HepG2 (cell line): Measurements from ENCODE around the gene JUND. TPM values are rescaled to one million over a fixed set of nuclear protein-coding genes. Genes with fewer than 3 reads are reported as not detected.

Experiments used
- ATF7-NPFF ChIP-seq: sonication (generic); formaldehyde crosslinking; IDR thresholded peaks from 2 replicates; pipeline ENCODE4 v1.8.1; 2023; ENCODE audit warnings: mild to moderate bottlenecking, low read depth, missing genetic modification reagents, moderate library complexity
- ATM ChIP-seq: fragments of 450-650 bp; IDR thresholded peaks from 2 replicates; pipeline ENCODE4 v1.7.1; 2017; ENCODE audit warnings: mild to moderate bottlenecking, borderline replicate concordance
- CBX1 ChIP-seq: IDR thresholded peaks from one replicate; pipeline ENCODE4 v1.6.1; 2016; ENCODE audit warnings: antibody characterized with exemption, low read depth
- CEBPG ChIP-seq: IDR thresholded peaks from 2 replicates; pipeline ENCODE4 v1.6.1; 2016
- HES4 ChIP-seq: sonication (generic); formaldehyde crosslinking; IDR thresholded peaks from 2 replicates; pipeline ENCODE4 v1.9.0; 2021; ENCODE audit warnings: mild to moderate bottlenecking, missing genetic modification reagents, borderline replicate concordance
- JARID2 ChIP-seq: sonication (generic); formaldehyde crosslinking; IDR thresholded peaks from 2 replicates; pipeline ENCODE4 v1.8.1; 2023; ENCODE audit warnings: missing genetic modification reagents, inconsistent platforms; ENCODE audit not compliant: insufficient replicate concordance
- JUN ChIP-seq: sonication (generic); formaldehyde crosslinking; IDR thresholded peaks from 2 replicates; pipeline ENCODE4 v1.4.0; 2020; ENCODE audit warnings: mild to moderate bottlenecking, missing genetic modification reagents
- KLF12 ChIP-seq: sonication (generic); formaldehyde crosslinking; IDR thresholded peaks from 2 replicates; pipeline ENCODE4 v1.4.0; 2020; ENCODE audit warnings: missing genetic modification reagents, borderline replicate concordance
- SIN3B ChIP-seq: fragments of 150-350 bp; IDR thresholded peaks from 2 replicates; pipeline ENCODE4 v1.6.1; 2014; ENCODE audit warnings: low read length
- ZNF274 ChIP-seq: sonication (generic); formaldehyde crosslinking; IDR thresholded peaks from 2 replicates; pipeline ENCODE4 v1.5.1; 2020; ENCODE audit warnings: mild to moderate bottlenecking, missing genetic modification reagents
- ZNF282 ChIP-seq: fragments of 450-650 bp; IDR thresholded peaks from 2 replicates; pipeline ENCODE4 v1.6.1; 2018; ENCODE audit not compliant: partially characterized antibody
- ZNF354B ChIP-seq: sonication (generic); formaldehyde crosslinking; IDR thresholded peaks from 2 replicates; pipeline ENCODE4 v1.8.0; 2022; ENCODE audit warnings: mild to moderate bottlenecking, missing genetic modification reagents
- ZNF570 ChIP-seq: sonication (generic); formaldehyde crosslinking; IDR thresholded peaks from 2 replicates; pipeline ENCODE4 v1.4.0; 2020; ENCODE audit warnings: mild to moderate bottlenecking, missing genetic modification reagents, borderline replicate concordance
- polyA plus RNA-seq, 8 experiments: library from polyadenylated mRNA; depleted of rRNA in 3 of 8; stranded (reverse) in 7 of 8; unstranded in 1 of 8; fragments of >200 nt; fragmentation: Illumina TruSeq in 4 of 8; extraction: Trizol in 4 of 8; gene quantifications; 2 replicates each; pipeline versions ENCODE4 v1.2.1 to v1.2.3, GENCODE V29; 2011 to 2016; ENCODE audit warnings: low read depth in 4 of 8, missing spikeins in 1 of 8, mixed read lengths in 1 of 8; ENCODE audit not compliant: insufficient read depth in 1 of 8
- total RNA-seq, 5 experiments: library from RNA; depleted of rRNA; stranded (reverse); fragments of >200 nt; fragmentation: Illumina TruSeq; extraction: Trizol; gene quantifications; 2 replicates each; pipeline ENCODE4 v1.2.3, GENCODE V29; 2016; ENCODE audit warnings: low read depth in 1 of 5
- TF ChIP-seq, protein P1 (sequence below): sonication (generic); formaldehyde crosslinking; IDR thresholded peaks from 2 replicates; pipeline ENCODE4 v1.8.1; 2023; ENCODE audit warnings: missing genetic modification reagents, mild to moderate bottlenecking, borderline replicate concordance
- TF ChIP-seq, protein P2 (sequence below): sonication (generic); formaldehyde crosslinking; IDR thresholded peaks from 2 replicates; pipeline ENCODE4 v1.4.0; 2020; ENCODE audit warnings: missing genetic modification reagents, borderline replicate concordance
- TF ChIP-seq, protein P3 (sequence below): sonication (generic); formaldehyde crosslinking; IDR thresholded peaks from 2 replicates; pipeline ENCODE4 v1.8.1; 2023; ENCODE audit warnings: mild to moderate bottlenecking, missing genetic modification reagents
- TF ChIP-seq, protein P4 (sequence below): sonication (generic); formaldehyde crosslinking; IDR thresholded peaks from 2 replicates; pipeline ENCODE4 v1.8.1; 2023; ENCODE audit warnings: mild to moderate bottlenecking, missing genetic modification reagents
- TF ChIP-seq, protein P5 (sequence below): sonication (generic); formaldehyde crosslinking; IDR thresholded peaks from 2 replicates; pipeline ENCODE4 v1.5.0; 2020; ENCODE audit warnings: missing genetic modification reagents, mild to moderate bottlenecking, borderline replicate concordance
- TF ChIP-seq, protein P6 (sequence below): sonication (generic); formaldehyde crosslinking; IDR thresholded peaks from 2 replicates; pipeline ENCODE4 v1.4.0; 2020; ENCODE audit warnings: missing genetic modification reagents, mild to moderate bottlenecking, borderline replicate concordance

The JUND gene
- total and polyA plus RNA-seq, 2 of the 13 experiments (the other 11 are each of a cell fraction or from before 2014, with no cell fraction given), result 41.2 to 59.8 TPM

DNA sequence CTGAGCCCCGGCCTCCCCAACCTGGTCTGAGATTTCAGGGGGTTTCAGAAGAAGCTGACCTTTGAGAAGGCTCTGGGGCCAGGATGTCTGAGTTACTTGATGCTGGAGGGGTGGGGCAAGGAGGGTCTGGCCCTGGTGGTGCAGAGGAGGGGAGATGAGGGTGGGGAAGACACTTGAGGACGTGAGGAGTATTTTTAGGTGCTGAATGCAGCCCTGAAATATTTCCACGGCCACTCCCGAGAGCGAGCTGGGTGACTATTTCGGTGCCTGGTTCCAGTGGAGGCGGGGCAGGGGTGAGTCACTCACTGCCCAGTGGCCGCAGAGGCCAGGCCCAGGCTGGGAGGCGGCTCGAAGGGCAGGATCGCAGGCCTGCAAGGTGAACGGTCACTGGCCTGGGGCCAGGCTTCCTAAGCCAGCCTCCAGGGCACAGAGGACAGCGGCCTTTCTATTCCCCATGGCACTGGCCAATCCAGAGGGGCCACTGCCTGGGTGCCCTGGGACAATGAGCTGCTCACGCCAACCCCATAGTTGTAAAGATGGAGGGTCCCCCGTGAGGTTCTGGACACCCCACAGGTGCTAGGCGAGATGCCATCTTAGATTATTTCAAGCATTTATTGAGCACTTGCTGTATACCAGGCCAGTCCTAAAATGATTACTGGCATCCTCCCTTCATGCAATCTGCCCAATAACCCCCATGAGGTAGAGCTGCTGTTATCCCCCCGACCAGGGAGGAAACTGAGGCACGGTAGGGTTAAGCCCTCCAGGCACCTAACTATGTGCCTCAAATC is 19.7 kb upstream of the JUND start (continued):
- TF ChIP-seq CEBPG (CRISPR knock-in tag) (no peak), ZNF354B (CRISPR knock-in tag) (no peak), KLF12 (no peak), ATF7-NPFF (CRISPR knock-in tag) (no peak; the same call in 1 of the 2 replicates), JUN (CRISPR knock-in tag) (peak; percentile 55; the same call in 1 of the 2 replicates), ZNF282 (no peak), ATM (no peak), SIN3B (no peak), JARID2 (no peak), HES4 (no peak), CBX1 (no peak), ZNF570 (CRISPR knock-in tag) (no peak), ZNF274 (CRISPR knock-in tag) (no peak)
- TF ChIP-seq, protein P1, sequence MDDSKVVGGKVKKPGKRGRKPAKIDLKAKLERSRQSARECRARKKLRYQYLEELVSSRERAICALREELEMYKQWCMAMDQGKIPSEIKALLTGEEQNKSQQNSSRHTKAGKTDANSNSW (CRISPR knock-in tag), result no peak
- TF ChIP-seq, protein P2, sequence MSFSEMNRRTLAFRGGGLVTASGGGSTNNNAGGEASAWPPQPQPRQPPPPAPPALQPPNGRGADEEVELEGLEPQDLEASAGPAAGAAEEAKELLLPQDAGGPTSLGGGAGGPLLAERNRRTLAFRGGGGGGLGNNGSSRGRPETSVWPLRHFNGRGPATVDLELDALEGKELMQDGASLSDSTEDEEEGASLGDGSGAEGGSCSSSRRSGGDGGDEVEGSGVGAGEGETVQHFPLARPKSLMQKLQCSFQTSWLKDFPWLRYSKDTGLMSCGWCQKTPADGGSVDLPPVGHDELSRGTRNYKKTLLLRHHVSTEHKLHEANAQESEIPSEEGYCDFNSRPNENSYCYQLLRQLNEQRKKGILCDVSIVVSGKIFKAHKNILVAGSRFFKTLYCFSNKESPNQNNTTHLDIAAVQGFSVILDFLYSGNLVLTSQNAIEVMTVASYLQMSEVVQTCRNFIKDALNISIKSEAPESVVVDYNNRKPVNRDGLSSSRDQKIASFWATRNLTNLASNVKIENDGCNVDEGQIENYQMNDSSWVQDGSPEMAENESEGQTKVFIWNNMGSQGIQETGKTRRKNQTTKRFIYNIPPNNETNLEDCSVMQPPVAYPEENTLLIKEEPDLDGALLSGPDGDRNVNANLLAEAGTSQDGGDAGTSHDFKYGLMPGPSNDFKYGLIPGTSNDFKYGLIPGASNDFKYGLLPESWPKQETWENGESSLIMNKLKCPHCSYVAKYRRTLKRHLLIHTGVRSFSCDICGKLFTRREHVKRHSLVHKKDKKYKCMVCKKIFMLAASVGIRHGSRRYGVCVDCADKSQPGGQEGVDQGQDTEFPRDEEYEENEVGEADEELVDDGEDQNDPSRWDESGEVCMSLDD, result no peak
- TF ChIP-seq, protein P3, sequence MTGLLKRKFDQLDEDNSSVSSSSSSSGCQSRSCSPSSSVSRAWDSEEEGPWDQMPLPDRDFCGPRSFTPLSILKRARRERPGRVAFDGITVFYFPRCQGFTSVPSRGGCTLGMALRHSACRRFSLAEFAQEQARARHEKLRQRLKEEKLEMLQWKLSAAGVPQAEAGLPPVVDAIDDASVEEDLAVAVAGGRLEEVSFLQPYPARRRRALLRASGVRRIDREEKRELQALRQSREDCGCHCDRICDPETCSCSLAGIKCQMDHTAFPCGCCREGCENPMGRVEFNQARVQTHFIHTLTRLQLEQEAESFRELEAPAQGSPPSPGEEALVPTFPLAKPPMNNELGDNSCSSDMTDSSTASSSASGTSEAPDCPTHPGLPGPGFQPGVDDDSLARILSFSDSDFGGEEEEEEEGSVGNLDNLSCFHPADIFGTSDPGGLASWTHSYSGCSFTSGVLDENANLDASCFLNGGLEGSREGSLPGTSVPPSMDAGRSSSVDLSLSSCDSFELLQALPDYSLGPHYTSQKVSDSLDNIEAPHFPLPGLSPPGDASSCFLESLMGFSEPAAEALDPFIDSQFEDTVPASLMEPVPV (CRISPR knock-in tag), result no peak
- TF ChIP-seq, protein P4, sequence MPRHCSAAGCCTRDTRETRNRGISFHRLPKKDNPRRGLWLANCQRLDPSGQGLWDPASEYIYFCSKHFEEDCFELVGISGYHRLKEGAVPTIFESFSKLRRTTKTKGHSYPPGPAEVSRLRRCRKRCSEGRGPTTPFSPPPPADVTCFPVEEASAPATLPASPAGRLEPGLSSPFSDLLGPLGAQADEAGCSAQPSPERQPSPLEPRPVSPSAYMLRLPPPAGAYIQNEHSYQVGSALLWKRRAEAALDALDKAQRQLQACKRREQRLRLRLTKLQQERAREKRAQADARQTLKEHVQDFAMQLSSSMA, result no peak
- TF ChIP-seq, protein P5, sequence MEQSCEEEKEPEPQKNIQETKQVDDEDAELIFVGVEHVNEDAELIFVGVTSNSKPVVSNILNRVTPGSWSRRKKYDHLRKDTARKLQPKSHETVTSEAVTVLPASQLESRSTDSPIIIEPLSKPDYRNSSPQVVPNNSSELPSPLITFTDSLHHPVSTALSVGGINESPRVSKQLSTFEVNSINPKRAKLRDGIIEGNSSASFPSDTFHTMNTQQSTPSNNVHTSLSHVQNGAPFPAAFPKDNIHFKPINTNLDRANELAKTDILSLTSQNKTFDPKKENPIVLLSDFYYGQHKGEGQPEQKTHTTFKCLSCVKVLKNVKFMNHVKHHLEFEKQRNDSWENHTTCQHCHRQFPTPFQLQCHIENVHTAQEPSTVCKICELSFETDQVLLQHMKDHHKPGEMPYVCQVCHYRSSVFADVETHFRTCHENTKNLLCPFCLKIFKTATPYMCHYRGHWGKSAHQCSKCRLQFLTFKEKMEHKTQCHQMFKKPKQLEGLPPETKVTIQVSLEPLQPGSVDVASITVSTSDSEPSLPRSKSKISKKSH (CRISPR knock-in tag), result no peak
- TF ChIP-seq, protein P6, sequence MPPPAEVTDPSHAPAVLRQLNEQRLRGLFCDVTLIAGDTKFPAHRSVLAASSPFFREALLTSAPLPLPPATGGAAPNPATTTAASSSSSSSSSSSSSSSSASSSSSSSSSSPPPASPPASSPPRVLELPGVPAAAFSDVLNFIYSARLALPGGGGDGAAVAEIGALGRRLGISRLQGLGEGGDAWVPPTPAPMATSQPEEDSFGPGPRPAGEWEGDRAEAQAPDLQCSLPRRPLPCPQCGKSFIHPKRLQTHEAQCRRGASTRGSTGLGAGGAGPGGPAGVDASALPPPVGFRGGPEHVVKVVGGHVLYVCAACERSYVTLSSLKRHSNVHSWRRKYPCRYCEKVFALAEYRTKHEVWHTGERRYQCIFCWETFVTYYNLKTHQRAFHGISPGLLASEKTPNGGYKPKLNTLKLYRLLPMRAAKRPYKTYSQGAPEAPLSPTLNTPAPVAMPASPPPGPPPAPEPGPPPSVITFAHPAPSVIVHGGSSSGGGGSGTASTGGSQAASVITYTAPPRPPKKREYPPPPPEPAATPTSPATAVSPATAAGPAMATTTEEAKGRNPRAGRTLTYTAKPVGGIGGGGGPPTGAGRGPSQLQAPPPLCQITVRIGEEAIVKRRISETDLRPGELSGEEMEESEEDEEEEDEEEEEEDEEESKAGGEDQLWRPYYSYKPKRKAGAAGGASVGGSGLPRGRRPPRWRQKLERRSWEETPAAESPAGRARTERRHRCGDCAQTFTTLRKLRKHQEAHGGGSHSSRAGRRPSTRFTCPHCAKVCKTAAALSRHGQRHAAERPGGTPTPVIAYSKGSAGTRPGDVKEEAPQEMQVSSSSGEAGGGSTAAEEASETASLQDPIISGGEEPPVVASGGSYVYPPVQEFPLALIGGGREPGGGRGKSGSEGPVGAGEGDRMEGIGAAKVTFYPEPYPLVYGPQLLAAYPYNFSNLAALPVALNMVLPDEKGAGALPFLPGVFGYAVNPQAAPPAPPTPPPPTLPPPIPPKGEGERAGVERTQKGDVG (CRISPR knock-in tag), result no peak
